Prostate gland (tissue), 2 donors: ENCODE results near the gene KCNJ5. TPM values are rescaled to one million over a fixed set of nuclear protein-coding genes. Genes with fewer than 3 reads are reported as not detected.

Source experiments
- DNase-seq: peaks from one replicate; pipeline ENCODE4 v3.0.0-alpha.2; 2019; ENCODE audit warnings: low spot score
- H3K27ac ChIP-seq, 2 donors: fragments of 200-600 bp; sonication (generic); 2 replicates each; pipeline ENCODE4 v1.5.1; 2017 to 2019
- H3K27me3 ChIP-seq: fragments of 200-600 bp; sonication (generic); replicated peaks from 2 replicates; pipeline ENCODE4 v1.5.1; 2019; ENCODE audit not compliant: insufficient read depth
- H3K36me3 ChIP-seq, 2 donors: fragments of 200-600 bp; sonication (generic); 1 replicate in 1 of 2; 2 replicates in 1 of 2; pipeline versions ENCODE4 v1.5.1 to v1.8.1; 2017 to 2019
- H3K4me1 ChIP-seq: fragments of 200-600 bp; sonication (generic); replicated peaks from 2 replicates; pipeline ENCODE4 v1.5.1; 2019
- H3K4me3 ChIP-seq, 2 donors: fragments of 200-600 bp; sonication (generic); 2 replicates each; pipeline ENCODE4 v1.5.1; 2017 to 2019
- H3K9me3 ChIP-seq: fragments of 200-600 bp; sonication (generic); 2 replicates; pipeline ENCODE4 v1.5.1; 2017
- CTCF ChIP-seq, 4 experiments: fragments of 200-600 bp in 2 of 4; fragments of 450-650 bp in 2 of 4; sonication (generic) in 2 of 4; IDR thresholded peaks; 1 replicate in 3 of 4; 2 replicates in 1 of 4; pipeline ENCODE4 v1.5.1; 2016 to 2019; ENCODE audit warnings: antibody characterized with exemption in 4 of 4, mild to moderate bottlenecking in 2 of 4, moderate library complexity in 2 of 4
- POLR2A ChIP-seq: fragments of 450-650 bp; IDR thresholded peaks from one replicate; pipeline ENCODE4 v1.6.1; 2016; ENCODE audit warnings: antibody characterized with exemption, mild to moderate bottlenecking
- POLR2AphosphoS5 ChIP-seq: sonication (generic); formaldehyde crosslinking; IDR thresholded peaks from one replicate; pipeline ENCODE4 v1.6.1; 2017; ENCODE audit warnings: antibody characterized with exemption
- WGBS: methylation state at CpG from one replicate; pipeline ENCODE4 v1.1.5; 2018; 5-methylcytosine and 5-hydroxymethylcytosine counted together
- intact Hi-C: fragments of 100-400 bp; cut with DNase I; formaldehyde crosslinking; loops from one replicate; pipeline ENCODE4 v1.14.2; 2022
- total RNA-seq, 2 donors: library from RNA; depleted of rRNA; stranded (reverse); fragments of >200 nt; gene quantifications; one replicate each; pipeline ENCODE4 v1.1.0, GENCODE V29; 2016

KCNJ5 gene
- total RNA-seq, 2 donors from 2014 or later = 3.9 to 4.7 TPM

GRCh38 chr11:128884054-128884453 is 7.1 kb upstream of the KCNJ5 start:
- H3K36me3 ChIP-seq = no peaks in the 10 kb centered on the region
- H3K4me3 ChIP-seq = no peak overlapping the region
- 49% methylated on average over 4 of the region's 4 CpGs for WGBS
- no peak overlapping the region for H3K27ac ChIP-seq
- H3K9me3 ChIP-seq = no peaks in the 10 kb centered on the region
- TF ChIP-seq POLR2AphosphoS5 (no peak), CTCF (IDR thresholded peaks at IDR 0.05) (no peak), POLR2A (no peak)
- DNase-seq = no peak
- intact Hi-C loops = loop anchor here (10.0 kb wide), 1 partner anchor 861 kb away; no protein-coding TSS in a partner anchor
- H3K27me3 ChIP-seq = no peaks in the 10 kb centered on the region
- peaks cover 3% of the 10 kb centered on the region for H3K4me1 ChIP-seq

- H3K9me3 ChIP-seq = no peaks in the 10 kb centered on the region
- DNase-seq = peak; percentile 78
- TF ChIP-seq POLR2A (no peak), CTCF (IDR thresholded peaks at IDR 0.05) (peak; percentile 73 to 91 (median 90)), POLR2AphosphoS5 (peak; percentile 29)
- H3K4me1 ChIP-seq = peaks cover 3% of the 10 kb centered on the region
- WGBS = 29% methylated on average over 12 of the region's 12 CpGs
- no peaks in the 10 kb centered on the region for H3K36me3 ChIP-seq
- no peak overlapping the region for H3K27ac ChIP-seq
- H3K4me3 ChIP-seq = no peak overlapping the region
- no peaks in the 10 kb centered on the region for H3K27me3 ChIP-seq
- intact Hi-C loops = loop anchor here (10.0 kb wide), 1 partner anchor 860 kb away; no protein-coding TSS in a partner anchor
Observed at GRCh38 chr11:128884703-128885338, 6.3 kb upstream of the KCNJ5 start.

GRCh38 chr11:128886406-128887124 is 4.6 kb upstream of the KCNJ5 start:
- TF ChIP-seq POLR2A (no peak), CTCF (IDR thresholded peaks at IDR 0.05) (peak in 1 of 4 experiments; percentile 22), POLR2AphosphoS5 (no peak)
- WGBS = 51% methylated on average over 5 of the region's 5 CpGs
- intact Hi-C loops = loop anchor here (10.0 kb wide), 1 partner anchor 858 kb away; no protein-coding TSS in a partner anchor

GRCh38 chr11:128888034-128888985 is 2.8 kb upstream of the KCNJ5 start:
- intact Hi-C loops = loop anchor here (10.0 kb wide), 1 partner anchor 856 kb away; no protein-coding TSS in a partner anchor
- H3K4me3 ChIP-seq = no peak overlapping the region
- no peak overlapping the region for H3K27ac ChIP-seq
- 63% methylated on average over 15 of the region's 15 CpGs for WGBS
- DNase-seq = peak; percentile 24
- no peaks in the 10 kb centered on the region for H3K9me3 ChIP-seq
- no peaks in the 10 kb centered on the region for H3K27me3 ChIP-seq
- TF ChIP-seq CTCF (IDR thresholded peaks at IDR 0.05) = peak in 1 of 4 experiments; percentile 39
- peak; percentile 31 for TF ChIP-seq POLR2AphosphoS5
- TF ChIP-seq POLR2A = no peak
- no peaks in the 10 kb centered on the region for H3K4me1 ChIP-seq
- H3K36me3 ChIP-seq = no peaks in the 10 kb centered on the region

More at GRCh38 chr11:128886406-128887124, 4.6 kb upstream of the KCNJ5 start:
- no peak for DNase-seq
- no peaks in the 10 kb centered on the region for H3K36me3 ChIP-seq
- no peak overlapping the region for H3K4me3 ChIP-seq
- H3K27ac ChIP-seq = no peak overlapping the region
- no peaks in the 10 kb centered on the region for H3K9me3 ChIP-seq
- no peaks in the 10 kb centered on the region for H3K27me3 ChIP-seq
- no peaks in the 10 kb centered on the region for H3K4me1 ChIP-seq
